ENCODE results near the gene CD2. TPM values are rescaled to one million over a fixed set of nuclear protein-coding genes. Genes with fewer than 3 reads are reported as not detected.

CD2 gene
- not detected in 2 replicates for total RNA-seq (2014; rRNA removed; shearing (Covaris generic))

- in situ Hi-C loops (cut with HindIII; ENCODE audit: low sequenced_read_pairs) = no loop called here
- DNase-seq (ENCODE audit: low spot score) = no peak
These were observed at the start of gene CD2 for GRCh38 chr1:116754198-116754977. CD2 (plus strand) TSS chr1:116754430; CDS start chr1:116754493, 63 bp downstream.

GRCh38 chr1:116706123-116706522 lies 48.1 kb upstream of the CD2 start:
- no peak for DNase-seq (ENCODE audit: low spot score)
- in situ Hi-C loops (cut with HindIII; ENCODE audit: low sequenced_read_pairs) = no loop called here

GRCh38 chr1:116706841-116707240 lies 47.4 kb upstream of the CD2 start:
- in situ Hi-C loops (cut with HindIII; ENCODE audit: low sequenced_read_pairs) = no loop called here
- DNase-seq (ENCODE audit: low spot score) = no peak

- in situ Hi-C loops (cut with HindIII; ENCODE audit: low sequenced_read_pairs) = no loop called here
- DNase-seq (ENCODE audit: low spot score) = peak; percentile 5
These were observed 45.9 kb upstream of the CD2 start for GRCh38 chr1:116708255-116708900.

- in situ Hi-C loops (cut with HindIII; ENCODE audit: low sequenced_read_pairs) = no loop called here
These were observed 44.5 kb upstream of the CD2 start for GRCh38 chr1:116709666-116710167.

GRCh38 chr1:116710420-116711262 lies 43.6 kb upstream of the CD2 start:
- in situ Hi-C loops (cut with HindIII; ENCODE audit: low sequenced_read_pairs) = no loop called here
- DNase-seq (ENCODE audit: low spot score) = no peak

More at GRCh38 chr1:116709666-116710167, 44.5 kb upstream of the CD2 start:
- no peak for DNase-seq (ENCODE audit: low spot score)

- DNase-seq (ENCODE audit: low spot score) = no peak
- in situ Hi-C loops (cut with HindIII; ENCODE audit: low sequenced_read_pairs) = no loop called here
These were observed 42.9 kb upstream of the CD2 start for GRCh38 chr1:116711263-116711840.

GRCh38 chr1:116712510-116712909 lies 41.7 kb upstream of the CD2 start:
- in situ Hi-C loops (cut with HindIII; ENCODE audit: low sequenced_read_pairs) = no loop called here
- DNase-seq (ENCODE audit: low spot score) = no peak

GRCh38 chr1:116713474-116713873 lies 40.8 kb upstream of the CD2 start:
- in situ Hi-C loops (cut with HindIII; ENCODE audit: low sequenced_read_pairs) = no loop called here
- DNase-seq (ENCODE audit: low spot score) = no peak

GRCh38 chr1:116716391-116716790 lies 37.8 kb upstream of the CD2 start:
- no peak for DNase-seq (ENCODE audit: low spot score)
- in situ Hi-C loops (cut with HindIII; ENCODE audit: low sequenced_read_pairs) = no loop called here

GRCh38 chr1:116717318-116717717 lies 36.9 kb upstream of the CD2 start:
- in situ Hi-C loops (cut with HindIII; ENCODE audit: low sequenced_read_pairs) = no loop called here

GRCh38 chr1:116720364-116721038 lies 33.7 kb upstream of the CD2 start:
- no peak for DNase-seq (ENCODE audit: low spot score)
- in situ Hi-C loops (cut with HindIII; ENCODE audit: low sequenced_read_pairs) = no loop called here

More at GRCh38 chr1:116717318-116717717, 36.9 kb upstream of the CD2 start:
- no peak for DNase-seq (ENCODE audit: low spot score)

GRCh38 chr1:116721039-116721405 lies 33.2 kb upstream of the CD2 start:
- DNase-seq (ENCODE audit: low spot score) = no peak
- in situ Hi-C loops (cut with HindIII; ENCODE audit: low sequenced_read_pairs) = no loop called here

GRCh38 chr1:116721451-116722007 lies 32.7 kb upstream of the CD2 start:
- DNase-seq (ENCODE audit: low spot score) = no peak
- in situ Hi-C loops (cut with HindIII; ENCODE audit: low sequenced_read_pairs) = no loop called here

- DNase-seq (ENCODE audit: low spot score) = no peak
- in situ Hi-C loops (cut with HindIII; ENCODE audit: low sequenced_read_pairs) = no loop called here
These were observed 32.0 kb upstream of the CD2 start for GRCh38 chr1:116722016-116722838.

GRCh38 chr1:116724765-116725375 lies 29.4 kb upstream of the CD2 start:
- in situ Hi-C loops (cut with HindIII; ENCODE audit: low sequenced_read_pairs) = no loop called here
- peak; percentile 37 for DNase-seq (ENCODE audit: low spot score)

- in situ Hi-C loops (cut with HindIII; ENCODE audit: low sequenced_read_pairs) = no loop called here
- DNase-seq (ENCODE audit: low spot score) = no peak
These were observed 28.4 kb upstream of the CD2 start for GRCh38 chr1:116725798-116726197.
